H1 (cell line): ENCODE data around the gene NAGLU. TPM values are rescaled to one million over a fixed set of nuclear protein-coding genes. Genes with fewer than 3 reads are reported as not detected.

ENCODE experiments used
- CTCF ChIA-PET: fragments of 300-600 bp; sonication (Branson Sonifier 250); formaldehyde crosslinking; loops from one replicate; lab custom pipeline; 2021; ENCODE audit not compliant: partially characterized antibody; lab: Charles Lee
- POLR2A ChIA-PET: fragments of 300-600 bp; sonication (Branson Sonifier 250); formaldehyde crosslinking; loops from one replicate; lab custom pipeline; 2021; ENCODE audit warnings: inconsistent platforms; ENCODE audit not compliant: partially characterized antibody; lab: Charles Lee
- DNase-seq, 2 experiments: peaks; one replicate each; pipeline versions ENCODE4 v3.0.0 to v3.0.0-alpha.2; 2010 to 2022; ENCODE audit warnings: low spot score in 2 of 2, low read depth in 1 of 2, mixed read lengths in 1 of 2
- FAIRE-seq: peaks from 2 replicates; lab custom pipeline; 2011; peaks lifted over from hg19 to GRCh38; lab: Jason Lieb, UNC
- H2AFZ ChIP-seq: 2 replicates; pipeline ENCODE4 v1.8.1; 2012; ENCODE audit warnings: low read length, inconsistent platforms
- H2AK5ac ChIP-seq: 2 replicates; pipeline ENCODE4 v1.6.1; 2013; ENCODE audit warnings: low read depth, low read length
- H2BK120ac ChIP-seq: replicated peaks from 2 replicates; pipeline ENCODE3; 2013; ENCODE audit warnings: low read depth, low read length, inconsistent platforms
- H2BK12ac ChIP-seq: 2 replicates; pipeline ENCODE4 v1.6.1; 2013; ENCODE audit warnings: low read depth, low read length
- H2BK15ac ChIP-seq: 2 replicates; pipeline ENCODE4 v1.6.1; 2013; ENCODE audit warnings: low read length
- H2BK20ac ChIP-seq: 2 replicates; pipeline ENCODE4 v1.6.1; 2013; ENCODE audit warnings: low read length
- H2BK5ac ChIP-seq: 2 replicates; pipeline ENCODE4 v1.6.1; 2013; ENCODE audit warnings: low read depth, low read length
- H3K14ac ChIP-seq: 2 replicates; pipeline ENCODE4 v1.6.1; 2013; ENCODE audit warnings: inconsistent platforms; ENCODE audit not compliant: insufficient read length
- H3K18ac ChIP-seq: 2 replicates; pipeline ENCODE4 v1.6.1; 2013; ENCODE audit warnings: low read length; ENCODE audit errors: extremely low read depth
- H3K23ac ChIP-seq: 2 replicates; pipeline ENCODE4 v1.6.1; 2013; ENCODE audit warnings: inconsistent platforms; ENCODE audit not compliant: insufficient read length
- H3K23me2 ChIP-seq: 2 replicates; pipeline ENCODE4 v1.6.1; 2013; ENCODE audit warnings: low read depth, low read length
- H3K27ac ChIP-seq: 2 replicates; pipeline ENCODE4 v1.6.1; 2011; ENCODE audit warnings: low read depth, low read length, inconsistent platforms
- H3K27me3 ChIP-seq, 4 experiments: replicated peaks in 1 of 4; 1 replicate in 1 of 4; 2 replicates in 3 of 4; pipeline versions ENCODE4 v1.6.1 to v1.8.1; 2011 to 2013; ENCODE audit warnings: low read length in 3 of 4, mild to moderate bottlenecking in 3 of 4, inconsistent platforms in 2 of 4, mixed read lengths in 2 of 4, moderate library complexity in 1 of 4; ENCODE audit not compliant: control insufficient read depth in 3 of 4, insufficient read depth in 3 of 4; ENCODE audit errors: extremely low read depth in 1 of 4
- H3K36me3 ChIP-seq, 4 experiments: 2 replicates each; pipeline versions ENCODE4 v1.6.1 to v1.8.1; 2011 to 2013; ENCODE audit warnings: mild to moderate bottlenecking in 4 of 4, low read length in 3 of 4, moderate library complexity in 2 of 4, control low read depth in 1 of 4, inconsistent platforms in 1 of 4; ENCODE audit not compliant: insufficient read depth in 4 of 4, control insufficient read depth in 2 of 4
- H3K4ac ChIP-seq: replicated peaks from 2 replicates; pipeline ENCODE3; 2013; ENCODE audit warnings: low read length, low read depth, mixed read lengths, inconsistent platforms; ENCODE audit not compliant: insufficient read length
- H3K4me1 ChIP-seq, 4 experiments: replicated peaks in 1 of 4; 1 replicate in 1 of 4; 2 replicates in 3 of 4; pipeline versions ENCODE4 v1.6.1 to v1.8.1; 2011 to 2013; ENCODE audit warnings: low read length in 3 of 4, inconsistent platforms in 2 of 4, mixed read lengths in 1 of 4; ENCODE audit not compliant: insufficient read depth in 4 of 4, control insufficient read depth in 3 of 4
- H3K4me2 ChIP-seq, 2 experiments: 2 replicates each; pipeline versions ENCODE4 v1.6.1 to v1.8.1; 2011 to 2013; ENCODE audit warnings: low read depth in 2 of 2, low read length in 2 of 2, control low read depth in 1 of 2, inconsistent platforms in 1 of 2, mild to moderate bottlenecking in 1 of 2; ENCODE audit not compliant: insufficient read depth in 1 of 2
- H3K4me3 ChIP-seq, 4 experiments: fragments of 200-600, 300-600 bp in 1 of 4; sonication (generic), shearing (Covaris generic), sonication (Bioruptor Twin) in 1 of 4; 2 replicates each; pipeline versions ENCODE4 v1.5.1 to v1.8.1; 2011 to 2016; ENCODE audit warnings: low read length in 4 of 4, low read depth in 3 of 4, control low read depth in 2 of 4, inconsistent platforms in 2 of 4, mild to moderate bottlenecking in 2 of 4, mixed read lengths in 1 of 4, moderate library complexity in 1 of 4; ENCODE audit not compliant: insufficient read depth in 2 of 4; ENCODE audit errors: extremely low read depth in 1 of 4
- H3K56ac ChIP-seq: replicated peaks from 2 replicates; pipeline ENCODE3; 2013; ENCODE audit warnings: low read depth, mild to moderate bottlenecking, mixed read lengths, low read length, inconsistent platforms; ENCODE audit not compliant: insufficient read length
- H3K79me1 ChIP-seq: 2 replicates; pipeline ENCODE4 v1.6.1; 2013; ENCODE audit warnings: low read depth, low read length, control low read depth
- H3K79me2 ChIP-seq, 2 experiments: 2 replicates each; pipeline versions ENCODE4 v1.6.1 to v1.8.1; 2012 to 2013; ENCODE audit warnings: low read length in 2 of 2, mild to moderate bottlenecking in 2 of 2, inconsistent platforms in 1 of 2; ENCODE audit not compliant: insufficient read depth in 2 of 2, control insufficient read depth in 1 of 2
- H3K9ac ChIP-seq, 4 experiments: replicated peaks in 1 of 4; 1 replicate in 1 of 4; 2 replicates in 3 of 4; pipeline versions ENCODE4 v1.6.1 to v1.8.1; 2011 to 2013; ENCODE audit warnings: low read depth in 3 of 4, low read length in 3 of 4, control low read depth in 2 of 4, mild to moderate bottlenecking in 2 of 4, moderate library complexity in 2 of 4, inconsistent platforms in 1 of 4; ENCODE audit errors: extremely low read depth in 1 of 4
- H3K9me3 ChIP-seq, 2 experiments: 2 replicates each; pipeline versions ENCODE4 v1.6.1 to v1.8.1; 2012 to 2013; ENCODE audit warnings: mild to moderate bottlenecking in 2 of 2, moderate library complexity in 2 of 2, control low read depth in 1 of 2, inconsistent platforms in 1 of 2, low read depth in 1 of 2, low read length in 1 of 2, mixed read lengths in 1 of 2; ENCODE audit not compliant: insufficient read depth in 2 of 2
- H4K20me1 ChIP-seq, 2 experiments: replicated peaks in 1 of 2; 2 replicates each; pipeline versions ENCODE3 to v1.8.1; 2011 to 2013; ENCODE audit warnings: inconsistent platforms in 2 of 2, low read length in 2 of 2, mild to moderate bottlenecking in 1 of 2; ENCODE audit not compliant: insufficient read depth in 2 of 2, control insufficient read depth in 1 of 2
- H4K5ac ChIP-seq: 2 replicates; pipeline ENCODE4 v1.6.1; 2013; ENCODE audit warnings: low read length, low read depth, mixed read lengths, inconsistent platforms; ENCODE audit not compliant: insufficient read length
- H4K8ac ChIP-seq: 2 replicates; pipeline ENCODE4 v1.8.0; 2013; ENCODE audit warnings: mild to moderate bottlenecking, moderate library complexity, low read length, inconsistent platforms; ENCODE audit not compliant: insufficient read depth; ENCODE audit errors: extremely low read depth
- H4K91ac ChIP-seq: replicated peaks from 2 replicates; pipeline ENCODE3; 2013; ENCODE audit warnings: low read length, mixed read lengths, inconsistent platforms; ENCODE audit not compliant: insufficient read length
- E2F6 ChIP-seq: IDR thresholded peaks from 2 replicates; pipeline ENCODE4 v1.6.1; 2012; ENCODE audit warnings: inconsistent platforms
- WGBS, 2 experiments: shearing (Covaris generic) in 1 of 2; methylation state at CpG; one replicate each; pipeline versions ENCODE4 v1.1.6 to v1.1.7; 2013 to 2015; ENCODE audit warnings: low lambda C conversion rate in 2 of 2, mixed read lengths in 2 of 2, inconsistent platforms in 1 of 2, low coverage in 1 of 2, missing lambda C conversion rate in 1 of 2; ENCODE audit not compliant: insufficient replicate concordance in 2 of 2, insufficient coverage in 1 of 2, insufficient read length in 1 of 2; ENCODE audit errors: extremely low coverage in 1 of 2, missing lambda C conversion rate in 1 of 2; 5-methylcytosine and 5-hydroxymethylcytosine counted together
- polyA plus RNA-seq, 7 experiments: library from polyadenylated mRNA; depleted of rRNA in 3 of 7; stranded (reverse) in 5 of 7; unstranded in 2 of 7; fragments of >200 nt in 5 of 7; fragments of 200-250 nt in 2 of 7; gene quantifications; 1 replicate in 5 of 7; 2 replicates in 1 of 7; 4 replicates in 1 of 7; pipeline versions ENCODE4 v1.2.1 to v1.2.3, GENCODE V29; 2011 to 2013; ENCODE audit warnings: missing spikeins in 2 of 7, mixed read lengths in 2 of 7
- total RNA-seq: library from RNA; stranded (reverse); fragmentation: NEBNext Ultra II Directional; extraction: Animal tissue kit (Norgen Biotek cat#: 25700); gene quantifications from 2 replicates; pipeline ENCODE4 v1.2.1, GENCODE V29; 2021

The NAGLU gene
- total and polyA plus RNA-seq, 2 of the 8 experiments (the other 6 are each of a cell fraction or from before 2014, with no cell fraction given) = 21.3 to 21.6 TPM

GRCh38 chr17:42566215-42566882, 30.3 kb downstream of the NAGLU start:
- H3K4me2 ChIP-seq = peak overlapping the region; percentile 71 to 74

More at GRCh38 chr17:42566215-42566882, 30.3 kb downstream of the NAGLU start:
- peaks cover 15 to 35% (median 32%) of the 10 kb centered on the region in 4 experiments for H3K36me3 ChIP-seq
- H4K20me1 ChIP-seq = peaks cover 0 to 1% of the 10 kb centered on the region in 2 experiments
- ChIA-PET POLR2A (interaction anchor here (0.8 to 8.1 kb wide), 7 partner anchors 10 to 411 kb away, joined by 3 to 74 read pairs (median 6); partner anchors contain the start of genes HSD17B1, PLEKHH3, PSMC3IP and RETREG3), CTCF (interaction anchor here (1.0 to 3.9 kb wide), 5 partner anchors 11 to 48 kb away, joined by 3 to 22 read pairs (median 4); partner anchors contain the start of genes HSD17B1 and PSMC3IP)
- H4K8ac ChIP-seq = peak overlapping the region; percentile 82
- no peak overlapping the region for H3K18ac ChIP-seq
- peak overlapping the region; percentile 37 for H4K5ac ChIP-seq
- no peak overlapping the region for H2BK20ac ChIP-seq
- no peak overlapping the region for H3K14ac ChIP-seq
- H2AFZ ChIP-seq = no peak overlapping the region
- peak overlapping the region; percentile 92 for H2BK5ac ChIP-seq
- H3K23ac ChIP-seq = no peak overlapping the region
- no peak overlapping the region for H3K56ac ChIP-seq
- H3K4me3 ChIP-seq = peak overlapping the region; percentile 44 to 81 (median 74); a peak in 7 of 8 replicates
- H2BK15ac ChIP-seq = no peak overlapping the region
- H3K9me3 ChIP-seq = no peaks in the 10 kb centered on the region
- H3K79me1 ChIP-seq = peaks cover 17% of the 10 kb centered on the region
- H2AK5ac ChIP-seq = no peak overlapping the region
- peak overlapping the region; percentile 45 for H3K27ac ChIP-seq
- peak overlapping the region; percentile 81 for H4K91ac ChIP-seq
- peak overlapping the region in 2 of 4 experiments; percentile 56 to 60; a peak in 4 of 7 replicates for H3K9ac ChIP-seq
- FAIRE-seq (no peak), DNase-seq (no peak)
- no peaks in the 10 kb centered on the region for H3K27me3 ChIP-seq
- H3K23me2 ChIP-seq = peaks cover 18% of the 10 kb centered on the region
- no peak overlapping the region for H2BK120ac ChIP-seq
- TF ChIP-seq E2F6 = no peak
- H3K4me1 ChIP-seq = peaks cover 0 to 21% (median 9%) of the 10 kb centered on the region in 4 experiments; a peak in 5 of 7 replicates
- H2BK12ac ChIP-seq = peak overlapping the region; percentile 29
- H3K4ac ChIP-seq = peak overlapping the region; percentile 71
- 67% methylated on average over 28 of the region's 28 CpGs; no CpG with 5 or more reads in 1 of the 2 experiments for WGBS, 2 experiments
- H3K79me2 ChIP-seq = peaks cover 9 to 22% of the 10 kb centered on the region in 2 experiments; a peak in 3 of 4 replicates
